Measurements from ENCODE around the gene CCDC87. TPM values are rescaled to one million over a fixed set of nuclear protein-coding genes. Genes with fewer than 3 reads are reported as not detected.
A peak's percentile ranks its signal among the peaks of the same experiment; 100 is the strongest.

CCDC87 gene
- total and polyA plus RNA-seq, 3 donors from 2014 or later, result 14.4 to 37.2 (median 26.3) TPM

GRCh38 chr11:66600631-66601233, 7.9 kb upstream of the CCDC87 start:
- no peaks in the 10 kb centered on the region for H3K9me3 ChIP-seq
- H3K27ac ChIP-seq, result peak overlapping the region in 1 of 2 donors; percentile 48
- no peak overlapping the region for H3K4me3 ChIP-seq
- intact Hi-C loops (cut with DNase I; ENCODE audit: low total_unique reads), result no loop called here
- H3K27me3 ChIP-seq, result no peaks in the 10 kb centered on the region
- WGBS, 2 donors, result 76 to 77% methylated on average over 4 of the region's 4 CpGs
- H3K4me1 ChIP-seq, result peaks cover 47% of the 10 kb centered on the region
- TF ChIP-seq CTCF (IDR thresholded peaks at IDR 0.05) (no peak), POLR2A (IDR thresholded peaks at IDR 0.05) (no peak)
- H3K36me3 ChIP-seq (ENCODE audit: low read depth, missing control alignments), result no peaks in the 10 kb centered on the region
- DNase-seq, result no peak

- Histone ChIP-seq H3K4me3 (no peak overlapping the region), H3K27ac (peak overlapping the region in 1 of 2 donors; percentile 48), H3K9me3 (no peaks in the 10 kb centered on the region), H3K36me3 (ENCODE audit: low read depth, missing control alignments) (no peaks in the 10 kb centered on the region), H3K27me3 (no peaks in the 10 kb centered on the region), H3K4me1 (peaks cover 52% of the 10 kb centered on the region)
- no peak for DNase-seq
- 88 to 89% methylated on average over 2 of the region's 2 CpGs for WGBS, 2 donors
- intact Hi-C loops (cut with DNase I; ENCODE audit: low total_unique reads), result no loop called here
- TF ChIP-seq CTCF (IDR thresholded peaks at IDR 0.05), result no peak
- TF ChIP-seq POLR2A (IDR thresholded peaks at IDR 0.05), result no peak
Observed at GRCh38 chr11:66600219-66600618, 7.4 kb upstream of the CCDC87 start.

GRCh38 chr11:66598993-66599392, 6.1 kb upstream of the CCDC87 start:
- 60 to 62% methylated on average over 6 of the region's 6 CpGs for WGBS, 2 donors
- TF ChIP-seq POLR2A (IDR thresholded peaks at IDR 0.05), result no peak
- TF ChIP-seq CTCF (IDR thresholded peaks at IDR 0.05), result no peak
- H3K36me3 ChIP-seq (ENCODE audit: low read depth, missing control alignments), result no peaks in the 10 kb centered on the region
- H3K9me3 ChIP-seq, result no peaks in the 10 kb centered on the region
- peaks cover 56% of the 10 kb centered on the region for H3K4me1 ChIP-seq
- H3K4me3 ChIP-seq, result no peak overlapping the region
- intact Hi-C loops (cut with DNase I; ENCODE audit: low total_unique reads), result no loop called here
- no peaks in the 10 kb centered on the region for H3K27me3 ChIP-seq
- peak; percentile 67 for DNase-seq
- no peak overlapping the region for H3K27ac ChIP-seq

- intact Hi-C loops (cut with DNase I; ENCODE audit: low total_unique reads), result no loop called here
- no peaks in the 10 kb centered on the region for H3K9me3 ChIP-seq
- H3K36me3 ChIP-seq (ENCODE audit: low read depth, missing control alignments), result no peaks in the 10 kb centered on the region
- no peaks in the 10 kb centered on the region for H3K27me3 ChIP-seq
- H3K27ac ChIP-seq, result peak overlapping the region; percentile 68 to 69
- peaks cover 35% of the 10 kb centered on the region for H3K4me1 ChIP-seq
- 27 to 37% methylated on average over 5 of the region's 5 CpGs for WGBS, 2 donors
- TF ChIP-seq CTCF (IDR thresholded peaks at IDR 0.05), result no peak
- no peak for TF ChIP-seq POLR2A (IDR thresholded peaks at IDR 0.05)
- peak; percentile 66 for DNase-seq
- no peak overlapping the region for H3K4me3 ChIP-seq
Observed at GRCh38 chr11:66595245-66595904, 2.5 kb upstream of the CCDC87 start.

Data from testis (tissue), 3 donors.